ENCODE data around the gene KCNQ1.

DNA sequence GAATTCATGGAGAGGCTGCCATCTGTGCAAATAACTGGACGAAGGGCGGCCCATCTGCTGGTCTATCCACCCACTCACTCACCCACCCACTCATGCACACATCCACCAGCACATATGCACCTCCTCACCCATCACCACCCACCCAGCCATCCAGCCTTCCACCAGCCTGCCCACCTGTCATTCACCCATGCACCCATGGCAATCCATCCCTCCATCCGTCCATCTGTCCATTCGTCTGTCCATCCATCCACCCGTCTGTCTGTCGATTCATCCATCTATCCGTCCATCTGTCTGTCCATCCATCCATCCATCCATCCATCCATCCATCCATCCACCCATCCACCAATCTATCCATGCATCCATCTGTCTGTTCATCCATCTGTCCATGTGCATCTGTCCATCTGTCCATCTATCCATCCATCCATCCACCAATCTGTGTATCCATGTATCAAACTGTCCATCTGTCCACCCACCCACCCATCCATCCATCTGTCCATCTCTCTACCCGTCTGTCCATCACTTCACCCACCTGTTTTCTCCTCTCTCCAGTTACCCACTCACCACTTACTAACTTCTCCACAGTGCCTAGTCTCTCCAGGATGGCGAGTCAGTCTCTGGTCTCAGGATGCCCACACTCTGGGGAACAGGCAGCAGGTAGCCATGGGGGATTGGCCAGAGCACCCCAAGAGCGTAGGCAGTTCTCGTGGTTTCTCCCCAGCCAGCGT, 9.4 kb upstream of the KCNQ1 start:
- no peak for TF ChIP-seq CTCF (IDR thresholded peaks at IDR 0.05; ENCODE audit: poor library complexity, severe bottlenecking)
- TF ChIP-seq EZH2 (IDR thresholded peaks at IDR 0.05; ENCODE audit: borderline replicate concordance, insufficient read depth, low read length, poor library complexity, severe bottlenecking) = no peak
- TF ChIP-seq POLR2AphosphoS5 (IDR thresholded peaks at IDR 0.05) = no peak
- no peak for TF ChIP-seq RAD21 (conservative IDR thresholded peaks at IDR 0.05)
- no peak for TF ChIP-seq TAF1 (IDR thresholded peaks at IDR 0.05; ENCODE audit: low read depth)
- no peak for TF ChIP-seq MXI1 (conservative IDR thresholded peaks at IDR 0.05; ENCODE audit: poor library complexity, severe bottlenecking)
- TF ChIP-seq, protein P1, sequence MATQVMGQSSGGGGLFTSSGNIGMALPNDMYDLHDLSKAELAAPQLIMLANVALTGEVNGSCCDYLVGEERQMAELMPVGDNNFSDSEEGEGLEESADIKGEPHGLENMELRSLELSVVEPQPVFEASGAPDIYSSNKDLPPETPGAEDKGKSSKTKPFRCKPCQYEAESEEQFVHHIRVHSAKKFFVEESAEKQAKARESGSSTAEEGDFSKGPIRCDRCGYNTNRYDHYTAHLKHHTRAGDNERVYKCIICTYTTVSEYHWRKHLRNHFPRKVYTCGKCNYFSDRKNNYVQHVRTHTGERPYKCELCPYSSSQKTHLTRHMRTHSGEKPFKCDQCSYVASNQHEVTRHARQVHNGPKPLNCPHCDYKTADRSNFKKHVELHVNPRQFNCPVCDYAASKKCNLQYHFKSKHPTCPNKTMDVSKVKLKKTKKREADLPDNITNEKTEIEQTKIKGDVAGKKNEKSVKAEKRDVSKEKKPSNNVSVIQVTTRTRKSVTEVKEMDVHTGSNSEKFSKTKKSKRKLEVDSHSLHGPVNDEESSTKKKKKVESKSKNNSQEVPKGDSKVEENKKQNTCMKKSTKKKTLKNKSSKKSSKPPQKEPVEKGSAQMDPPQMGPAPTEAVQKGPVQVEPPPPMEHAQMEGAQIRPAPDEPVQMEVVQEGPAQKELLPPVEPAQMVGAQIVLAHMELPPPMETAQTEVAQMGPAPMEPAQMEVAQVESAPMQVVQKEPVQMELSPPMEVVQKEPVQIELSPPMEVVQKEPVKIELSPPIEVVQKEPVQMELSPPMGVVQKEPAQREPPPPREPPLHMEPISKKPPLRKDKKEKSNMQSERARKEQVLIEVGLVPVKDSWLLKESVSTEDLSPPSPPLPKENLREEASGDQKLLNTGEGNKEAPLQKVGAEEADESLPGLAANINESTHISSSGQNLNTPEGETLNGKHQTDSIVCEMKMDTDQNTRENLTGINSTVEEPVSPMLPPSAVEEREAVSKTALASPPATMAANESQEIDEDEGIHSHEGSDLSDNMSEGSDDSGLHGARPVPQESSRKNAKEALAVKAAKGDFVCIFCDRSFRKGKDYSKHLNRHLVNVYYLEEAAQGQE (IDR thresholded peaks at IDR 0.05; ENCODE audit: borderline replicate concordance) = no peak
- no peak for TF ChIP-seq SMC3 (conservative IDR thresholded peaks at IDR 0.05; ENCODE audit: poor library complexity)
- TF ChIP-seq EP300 (conservative IDR thresholded peaks at IDR 0.05; ENCODE audit: poor library complexity, severe bottlenecking) = no peak

Measured in neural cell (in vitro differentiated cells).